ENCODE results near the gene IFT172. TPM values are rescaled to one million over a fixed set of nuclear protein-coding genes. Genes with fewer than 3 reads are reported as not detected.

IFT172 gene, protein sequence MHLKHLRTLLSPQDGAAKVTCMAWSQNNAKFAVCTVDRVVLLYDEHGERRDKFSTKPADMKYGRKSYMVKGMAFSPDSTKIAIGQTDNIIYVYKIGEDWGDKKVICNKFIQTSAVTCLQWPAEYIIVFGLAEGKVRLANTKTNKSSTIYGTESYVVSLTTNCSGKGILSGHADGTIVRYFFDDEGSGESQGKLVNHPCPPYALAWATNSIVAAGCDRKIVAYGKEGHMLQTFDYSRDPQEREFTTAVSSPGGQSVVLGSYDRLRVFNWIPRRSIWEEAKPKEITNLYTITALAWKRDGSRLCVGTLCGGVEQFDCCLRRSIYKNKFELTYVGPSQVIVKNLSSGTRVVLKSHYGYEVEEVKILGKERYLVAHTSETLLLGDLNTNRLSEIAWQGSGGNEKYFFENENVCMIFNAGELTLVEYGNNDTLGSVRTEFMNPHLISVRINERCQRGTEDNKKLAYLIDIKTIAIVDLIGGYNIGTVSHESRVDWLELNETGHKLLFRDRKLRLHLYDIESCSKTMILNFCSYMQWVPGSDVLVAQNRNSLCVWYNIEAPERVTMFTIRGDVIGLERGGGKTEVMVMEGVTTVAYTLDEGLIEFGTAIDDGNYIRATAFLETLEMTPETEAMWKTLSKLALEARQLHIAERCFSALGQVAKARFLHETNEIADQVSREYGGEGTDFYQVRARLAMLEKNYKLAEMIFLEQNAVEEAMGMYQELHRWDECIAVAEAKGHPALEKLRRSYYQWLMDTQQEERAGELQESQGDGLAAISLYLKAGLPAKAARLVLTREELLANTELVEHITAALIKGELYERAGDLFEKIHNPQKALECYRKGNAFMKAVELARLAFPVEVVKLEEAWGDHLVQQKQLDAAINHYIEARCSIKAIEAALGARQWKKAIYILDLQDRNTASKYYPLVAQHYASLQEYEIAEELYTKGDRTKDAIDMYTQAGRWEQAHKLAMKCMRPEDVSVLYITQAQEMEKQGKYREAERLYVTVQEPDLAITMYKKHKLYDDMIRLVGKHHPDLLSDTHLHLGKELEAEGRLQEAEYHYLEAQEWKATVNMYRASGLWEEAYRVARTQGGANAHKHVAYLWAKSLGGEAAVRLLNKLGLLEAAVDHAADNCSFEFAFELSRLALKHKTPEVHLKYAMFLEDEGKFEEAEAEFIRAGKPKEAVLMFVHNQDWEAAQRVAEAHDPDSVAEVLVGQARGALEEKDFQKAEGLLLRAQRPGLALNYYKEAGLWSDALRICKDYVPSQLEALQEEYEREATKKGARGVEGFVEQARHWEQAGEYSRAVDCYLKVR (N-terminal part only)
- 29.3 and 30.7 TPM in 2 replicates for total RNA-seq

GRCh38 chr2:27489498-27490397, at the start of gene IFT172:
TSS of gene IFT172 (minus strand) at chr2:27489743. CDS start at chr2:27489653, 90 bp downstream.

GRCh38 chr2:27496357-27497287, 7.1 kb upstream of the IFT172 start, which contains the start of gene GCKR:
TSS of gene GCKR (plus strand) at chr2:27496839. CDS start at chr2:27496905, 66 bp downstream.

GRCh38 chr2:27494944-27495554, 5.5 kb upstream of the IFT172 start, which contains the start of gene FNDC4:
TSS of gene FNDC4 (minus strand) at chr2:27495200. CDS start at chr2:27494679, 521 bp downstream.

DNA sequence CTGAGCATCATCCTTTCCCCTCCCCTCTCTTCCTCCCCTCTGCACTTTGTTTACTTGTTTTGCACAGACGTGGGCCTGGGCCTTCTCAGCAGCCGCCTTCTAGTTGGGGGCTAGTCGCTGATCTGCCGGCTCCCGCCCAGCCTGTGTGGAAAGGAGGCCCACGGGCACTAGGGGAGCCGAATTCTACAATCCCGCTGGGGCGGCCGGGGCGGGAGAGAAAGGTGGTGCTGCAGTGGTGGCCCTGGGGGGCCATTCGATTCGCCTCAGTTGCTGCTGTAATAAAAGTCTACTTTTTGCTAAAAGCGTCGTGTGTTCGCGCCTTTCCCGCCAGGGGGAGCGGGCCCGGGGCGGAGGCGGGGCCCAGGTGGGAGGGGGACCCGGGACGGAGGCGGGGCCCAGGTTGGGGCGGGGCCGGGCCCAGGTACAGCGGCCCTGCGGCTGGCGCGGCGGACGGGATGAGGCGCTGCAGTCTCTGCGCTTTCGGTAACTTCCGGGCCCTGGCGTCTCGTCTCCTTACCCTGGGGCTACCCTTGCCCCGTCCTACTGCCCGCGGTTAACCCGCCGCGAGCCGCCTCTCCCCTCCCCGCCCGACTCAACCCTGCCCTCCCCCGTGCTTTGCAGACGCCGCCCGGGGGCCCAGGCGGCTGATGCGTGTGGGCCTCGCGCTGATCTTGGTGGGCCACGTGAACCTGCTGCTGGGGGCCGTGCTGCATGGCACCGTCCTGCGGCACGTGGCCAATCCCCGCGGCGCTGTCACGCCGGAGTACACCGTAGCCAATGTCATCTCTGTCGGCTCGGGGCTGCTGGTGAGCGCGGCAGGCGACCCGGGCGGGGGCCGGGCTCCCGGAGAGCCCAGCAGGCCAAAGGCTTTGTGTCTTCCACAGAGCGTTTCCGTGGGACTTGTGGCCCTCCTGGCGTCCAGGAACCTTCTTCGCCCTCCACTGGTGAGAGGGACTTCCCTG, 47.3 kb downstream of the IFT172 start, which contains the start of gene KRTCAP3:
Gene KRTCAP3 (plus strand): TSS at position 424 of the 962 bp plus-strand sequence. CDS start 32 bp downstream, at position 456.

DNA sequence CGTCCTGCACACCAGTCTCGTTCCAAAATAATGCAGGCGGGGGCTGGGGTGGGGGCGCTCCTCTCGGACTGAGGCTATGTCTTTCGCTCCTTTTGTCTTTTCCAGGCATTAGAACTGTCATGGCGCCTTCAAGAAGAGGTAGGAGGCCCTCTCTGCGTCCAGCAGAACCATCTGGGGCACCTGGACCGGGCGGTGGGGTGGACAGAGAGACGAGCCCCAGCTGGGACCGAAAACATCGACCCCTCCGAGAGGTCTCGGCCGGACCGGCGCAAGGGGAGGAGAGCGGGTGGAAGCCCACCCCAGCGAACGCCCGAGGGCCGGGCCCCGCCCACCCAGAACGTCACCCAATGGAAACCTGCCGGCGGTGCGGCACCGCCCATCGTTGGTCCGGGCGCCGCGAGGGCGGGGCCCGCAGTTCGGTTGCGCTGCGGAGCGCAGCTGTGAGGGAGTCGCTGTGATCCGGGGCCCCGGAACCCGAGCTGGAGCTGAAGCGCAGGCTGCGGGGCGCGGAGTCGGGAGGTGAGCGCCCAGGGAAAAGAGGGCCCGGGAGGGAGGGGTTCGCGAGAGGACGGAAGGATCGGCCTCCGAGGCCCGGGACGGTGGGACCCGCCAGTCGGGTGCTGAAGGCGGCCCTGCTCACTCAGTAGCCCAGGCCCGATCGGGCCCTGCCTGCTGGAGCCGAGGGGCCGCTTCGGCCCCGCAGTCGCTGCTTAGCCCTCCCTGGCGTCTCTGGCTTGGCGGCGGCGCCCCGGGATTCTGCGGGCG, 61.1 kb downstream of the IFT172 start, which contains the start of gene NRBP1:
Gene NRBP1 (plus strand): TSS at position 419 of the 765 bp plus-strand sequence. CDS start 4,643 bp downstream, outside the sequence.

GRCh38 chr2:27409321-27410073, 80.0 kb downstream of the IFT172 start, which contains the start of gene PPM1G:
TSS of gene PPM1G (minus strand) at chr2:27409591. CDS start at chr2:27409422, 169 bp downstream.

Small RNA genes lying within 50 kb of the gene (small RNA-seq; reads per million reads assigned to genes)
- gene RNU6-986P = not detected

Other genes with a start within 250 kb of the IFT172 start
- gene SLC30A3, start 226.7 kb downstream of the IFT172 start, total RNA-seq = under 0.01 TPM in 1 of 2 replicates, not detected in the other
- not detected in 2 replicates for gene DNAJC5G, start 214.3 kb downstream of the IFT172 start, total RNA-seq
- not detected in 2 replicates for gene TRIM54, start 207.3 kb downstream of the IFT172 start, total RNA-seq
- gene UCN, start 181.3 kb downstream of the IFT172 start, total RNA-seq = 0.39 and 1.4 TPM in 2 replicates
- 95.4 and 108 TPM in 2 replicates for gene MPV17, start 166.6 kb downstream of the IFT172 start, total RNA-seq
- 25.7 and 31.5 TPM in 2 replicates for gene GTF3C2, start 133.0 kb downstream of the IFT172 start, total RNA-seq
- 26.1 and 27.3 TPM in 2 replicates for gene EIF2B4, start 119.4 kb downstream of the IFT172 start, total RNA-seq
- 127 and 145 TPM in 2 replicates for gene SNX17, start 119.1 kb downstream of the IFT172 start, total RNA-seq
- 5.4 and 6.5 TPM in 2 replicates for gene ZNF513, start 109.0 kb downstream of the IFT172 start, total RNA-seq
- gene PPM1G, start 80.2 kb downstream of the IFT172 start, total RNA-seq = 51.8 and 52.4 TPM in 2 replicates
- 135 and 145 TPM in 2 replicates for gene NRBP1, start 61.1 kb downstream of the IFT172 start, total RNA-seq
- not detected in 2 replicates for gene KRTCAP3, start 47.4 kb downstream of the IFT172 start, total RNA-seq
- 24.2 and 25.1 TPM in 2 replicates for gene FNDC4, start 5.5 kb upstream of the IFT172 start, total RNA-seq
- gene GCKR, start 7.1 kb upstream of the IFT172 start, total RNA-seq = 0.43 and 0.78 TPM in 2 replicates
- 25.6 and 25.9 TPM in 2 replicates for gene ZNF512, start 93.3 kb upstream of the IFT172 start, total RNA-seq
- gene CCDC121, start 139.3 kb upstream of the IFT172 start, total RNA-seq = 1.8 and 2.3 TPM in 2 replicates
- gene GPN1, start 139.3 kb upstream of the IFT172 start, total RNA-seq = 35.8 and 37.5 TPM in 2 replicates
- 35.9 and 41.4 TPM in 2 replicates for gene SUPT7L, start 173.9 kb upstream of the IFT172 start, total RNA-seq
- 29.8 and 31.8 TPM in 2 replicates for gene SLC4A1AP, start 174.1 kb upstream of the IFT172 start, total RNA-seq